HepG2 (cell line): ENCODE measurements around the gene CHL1. TPM values are rescaled to one million over a fixed set of nuclear protein-coding genes. Genes with fewer than 3 reads are reported as not detected.

ENCODE experiments used
- ATAC-seq: fragments of 200-7000 bp; cut with Tn5 transposase; 3 replicates; pipeline ENCODE4 v1.9.1; 2020; ENCODE audit warnings: mild to moderate bottlenecking, moderate library complexity
- BruUV-seq: library from RNA; stranded (reverse); fragments of 400-500 nt; replicated peaks from 2 replicates; lab custom pipeline; 2021; lab: Mats Ljungman, UMichigan
- CTCF ChIA-PET: fragments of 300-600 bp; formaldehyde crosslinking; extraction: SDS; loops from one replicate; lab custom pipeline; 2021; ENCODE audit warnings: low total read pairs, inconsistent platforms, low intra/inter-chr PET ratio; lab: Yijun Ruan, JAX
- POLR2A ChIA-PET: fragments of 350-600 bp; sonication (Branson Sonifier 250); formaldehyde crosslinking; loops from one replicate; lab custom pipeline; 2020; ENCODE audit warnings: antibody characterized with exemption, inconsistent platforms; lab: Yijun Ruan, JAX
- DNase-seq: peaks from one replicate; pipeline ENCODE4 v3.0.0-alpha.2; 2015; ENCODE audit warnings: low spot score
- FAIRE-seq: peaks from 3 replicates; lab custom pipeline; 2011; peaks lifted over from hg19 to GRCh38; lab: Jason Lieb, UNC
- H2AFZ ChIP-seq: one replicate; pipeline ENCODE4 v1.6.1; 2011; ENCODE audit warnings: low read length, inconsistent platforms
- H3K27ac ChIP-seq: fragments of 300-600 bp; 3 replicates; pipeline ENCODE4 v1.8.0; 2011; ENCODE audit warnings: mixed run types, mild to moderate bottlenecking, mixed read lengths, low read length, inconsistent platforms; ENCODE audit not compliant: insufficient read depth; ENCODE audit errors: extremely low read length
- H3K27me3 ChIP-seq, 2 experiments: fragments of 200-600 bp in 1 of 2; 2 replicates in 1 of 2; 3 replicates in 1 of 2; pipeline versions ENCODE4 v1.6.0 to v1.8.0; 2011; ENCODE audit warnings: low read length in 2 of 2, mild to moderate bottlenecking in 2 of 2, moderate library complexity in 2 of 2, inconsistent platforms in 1 of 2; ENCODE audit not compliant: insufficient read depth in 2 of 2, control insufficient read depth in 1 of 2
- H3K36me3 ChIP-seq, 2 experiments: fragments of 200-600 bp in 1 of 2; replicated peaks in 1 of 2; 2 replicates in 1 of 2; 3 replicates in 1 of 2; pipeline versions ENCODE4 v1.5.1 to v1.8.0; 2011; ENCODE audit warnings: low read length in 2 of 2, inconsistent platforms in 1 of 2; ENCODE audit not compliant: insufficient read depth in 2 of 2, control insufficient read depth in 1 of 2
- H3K4me1 ChIP-seq: 2 replicates; pipeline ENCODE4 v1.5.1; 2012; ENCODE audit warnings: low read length, inconsistent platforms; ENCODE audit not compliant: insufficient read depth
- H3K4me2 ChIP-seq: 2 replicates; pipeline ENCODE4 v1.6.0; 2011; ENCODE audit warnings: low read depth, low read length, inconsistent platforms
- H3K4me3 ChIP-seq, 3 experiments: fragments of 200-600 bp in 1 of 3; sonication (generic), shearing (Covaris generic) in 1 of 3; replicated peaks in 1 of 3; 2 replicates each; pipeline ENCODE4 v1.5.1; 2011 to 2016; ENCODE audit warnings: low read length in 3 of 3, inconsistent platforms in 2 of 3, low read depth in 2 of 3, mild to moderate bottlenecking in 2 of 3, control low read depth in 1 of 3, mixed read lengths in 1 of 3; ENCODE audit not compliant: insufficient read depth in 1 of 3
- H3K79me2 ChIP-seq: one replicate; pipeline ENCODE4 v1.6.1; 2011; ENCODE audit warnings: low read length, inconsistent platforms; ENCODE audit not compliant: insufficient read depth
- H3K9ac ChIP-seq: 2 replicates; pipeline ENCODE4 v1.6.0; 2011; ENCODE audit warnings: mild to moderate bottlenecking, low read depth, low read length, inconsistent platforms; ENCODE audit not compliant: insufficient read depth
- H3K9me3 ChIP-seq: 2 replicates; pipeline ENCODE4 v1.5.1; 2012; ENCODE audit warnings: mild to moderate bottlenecking, low read length
- H4K20me1 ChIP-seq: 2 replicates; pipeline ENCODE4 v1.6.0; 2011; ENCODE audit warnings: inconsistent platforms, mild to moderate bottlenecking, low read length, moderate library complexity; ENCODE audit not compliant: insufficient read depth
- ARNT2 ChIP-seq: sonication (generic); formaldehyde crosslinking; IDR thresholded peaks from 2 replicates; pipeline ENCODE4 v1.8.0; 2022; ENCODE audit warnings: mild to moderate bottlenecking, low read depth, missing genetic modification reagents, moderate library complexity
- BCL6 ChIP-seq: IDR thresholded peaks from 2 replicates; pipeline ENCODE4 v1.6.1; 2016; ENCODE audit warnings: missing genetic modification reagents, missing compliant biosample characterization
- FOSL1 ChIP-seq: sonication (generic); formaldehyde crosslinking; IDR thresholded peaks from 2 replicates; pipeline ENCODE4 v1.9.0; 2021; ENCODE audit warnings: missing genetic modification reagents, borderline replicate concordance
- GATAD1 ChIP-seq: IDR thresholded peaks from 2 replicates; pipeline ENCODE4 v1.6.1; 2016; ENCODE audit warnings: missing genetic modification reagents, missing compliant biosample characterization
- HOXA7 ChIP-seq: sonication (generic); formaldehyde crosslinking; IDR thresholded peaks from 2 replicates; pipeline ENCODE4 v1.8.1; 2022; ENCODE audit warnings: mild to moderate bottlenecking, missing genetic modification reagents, moderate library complexity
- MAF1 ChIP-seq: sonication (generic); formaldehyde crosslinking; IDR thresholded peaks from 2 replicates; pipeline ENCODE4 v1.5.0; 2020; ENCODE audit warnings: missing genetic modification reagents, borderline replicate concordance
- NCOR1 ChIP-seq: fragments of 200-600 bp; sonication (generic); IDR thresholded peaks from 2 replicates; pipeline ENCODE4 v1.7.0; 2017; ENCODE audit warnings: antibody characterized with exemption, low read length, borderline replicate concordance
- NFIC ChIP-seq: IDR thresholded peaks from 2 replicates; pipeline ENCODE4 v1.6.1; 2012; ENCODE audit warnings: mild to moderate bottlenecking, low read length, inconsistent platforms
- PRMT3 ChIP-seq: sonication (generic); formaldehyde crosslinking; IDR thresholded peaks from 2 replicates; pipeline ENCODE4 v1.8.1; 2022; ENCODE audit warnings: low read depth, mild to moderate bottlenecking, moderate library complexity, missing genetic modification reagents, borderline replicate concordance
- SP140L ChIP-seq: sonication (generic); formaldehyde crosslinking; IDR thresholded peaks from 2 replicates; pipeline ENCODE4 v1.4.0; 2020; ENCODE audit warnings: missing genetic modification reagents, borderline replicate concordance
- ZNF230 ChIP-seq: sonication (generic); formaldehyde crosslinking; IDR thresholded peaks from 2 replicates; pipeline ENCODE4 v1.4.0; 2020; ENCODE audit warnings: mild to moderate bottlenecking, missing genetic modification reagents
- ZNF562 ChIP-seq: sonication (generic); formaldehyde crosslinking; IDR thresholded peaks from 2 replicates; pipeline ENCODE4 v1.8.0; 2022; ENCODE audit warnings: missing genetic modification reagents, borderline replicate concordance
- ZNF589 ChIP-seq: sonication (generic); formaldehyde crosslinking; conservative IDR thresholded peaks from 2 replicates; pipeline ENCODE4 v1.8.0; 2022; ENCODE audit warnings: mild to moderate bottlenecking, moderate library complexity, missing genetic modification reagents
- ZNF749 ChIP-seq: sonication (generic); formaldehyde crosslinking; IDR thresholded peaks from 2 replicates; pipeline ENCODE4 v1.8.0; 2022; ENCODE audit warnings: mild to moderate bottlenecking, missing genetic modification reagents, moderate library complexity, borderline replicate concordance
- WGBS: methylation state at CpG from one replicate; pipeline ENCODE4 v1.1.6; 2017; ENCODE audit warnings: low lambda C conversion rate; 5-methylcytosine and 5-hydroxymethylcytosine counted together
- in situ Hi-C: cut with HindIII; loops from 2 replicates; pipeline ENCODE4 v1.10.0; 2017; ENCODE audit warnings: low pct_unique_long_range_greater_than_20kb; ENCODE audit not compliant: extremely low pct_ligation_motif_present
- intact Hi-C: fragments of 100-400 bp; cut with micrococcal nuclease; formaldehyde crosslinking; loops from one replicate; pipeline ENCODE4 v1.10.0; 2022; ENCODE audit not compliant: unreplicated experiment
- polyA plus RNA-seq, 8 experiments: library from polyadenylated mRNA; depleted of rRNA in 3 of 8; stranded (reverse) in 7 of 8; unstranded in 1 of 8; fragments of >200 nt; fragmentation: Illumina TruSeq in 4 of 8; extraction: Trizol in 4 of 8; gene quantifications; 2 replicates each; pipeline versions ENCODE4 v1.2.1 to v1.2.3, GENCODE V29; 2011 to 2016; ENCODE audit warnings: low read depth in 4 of 8, missing spikeins in 1 of 8, mixed read lengths in 1 of 8; ENCODE audit not compliant: insufficient read depth in 1 of 8
- total RNA-seq, 5 experiments: library from RNA; depleted of rRNA; stranded (reverse); fragments of >200 nt; fragmentation: Illumina TruSeq; extraction: Trizol; gene quantifications; 2 replicates each; pipeline ENCODE4 v1.2.3, GENCODE V29; 2016; ENCODE audit warnings: low read depth in 1 of 5
- TF ChIP-seq, protein P1 (sequence below): sonication (generic); formaldehyde crosslinking; IDR thresholded peaks from 2 replicates; pipeline ENCODE4 v1.5.1; 2020; ENCODE audit warnings: missing genetic modification reagents, mild to moderate bottlenecking, borderline replicate concordance
- TF ChIP-seq, protein P2 (sequence below): sonication (generic); formaldehyde crosslinking; IDR thresholded peaks from 2 replicates; pipeline ENCODE4 v1.5.0; 2020; ENCODE audit warnings: missing genetic modification reagents

CHL1 gene
- total and polyA plus RNA-seq, 2 of the 13 experiments (the other 11 are each of a cell fraction or from before 2014, with no cell fraction given): not detected

DNA sequence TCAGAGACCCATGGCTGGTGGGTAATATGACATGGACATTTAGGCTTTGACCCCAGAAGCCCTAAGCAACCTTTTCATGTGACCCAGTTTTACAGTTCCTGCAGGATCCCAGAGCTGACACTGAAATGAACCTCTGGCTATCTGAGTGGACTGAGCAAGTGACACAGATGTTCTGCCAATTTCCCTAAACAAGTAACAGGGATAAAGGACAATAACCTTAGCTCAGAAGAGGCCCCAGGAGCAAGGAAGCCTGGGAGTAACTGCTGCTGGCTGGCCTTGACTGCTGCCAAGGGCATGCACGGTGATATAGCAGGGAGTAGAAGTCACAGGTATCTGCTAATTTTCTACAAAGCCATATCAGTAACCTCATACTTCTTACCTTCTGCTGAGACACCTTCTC is 177.9 kb downstream of the CHL1 start:
- TF ChIP-seq, protein P1, sequence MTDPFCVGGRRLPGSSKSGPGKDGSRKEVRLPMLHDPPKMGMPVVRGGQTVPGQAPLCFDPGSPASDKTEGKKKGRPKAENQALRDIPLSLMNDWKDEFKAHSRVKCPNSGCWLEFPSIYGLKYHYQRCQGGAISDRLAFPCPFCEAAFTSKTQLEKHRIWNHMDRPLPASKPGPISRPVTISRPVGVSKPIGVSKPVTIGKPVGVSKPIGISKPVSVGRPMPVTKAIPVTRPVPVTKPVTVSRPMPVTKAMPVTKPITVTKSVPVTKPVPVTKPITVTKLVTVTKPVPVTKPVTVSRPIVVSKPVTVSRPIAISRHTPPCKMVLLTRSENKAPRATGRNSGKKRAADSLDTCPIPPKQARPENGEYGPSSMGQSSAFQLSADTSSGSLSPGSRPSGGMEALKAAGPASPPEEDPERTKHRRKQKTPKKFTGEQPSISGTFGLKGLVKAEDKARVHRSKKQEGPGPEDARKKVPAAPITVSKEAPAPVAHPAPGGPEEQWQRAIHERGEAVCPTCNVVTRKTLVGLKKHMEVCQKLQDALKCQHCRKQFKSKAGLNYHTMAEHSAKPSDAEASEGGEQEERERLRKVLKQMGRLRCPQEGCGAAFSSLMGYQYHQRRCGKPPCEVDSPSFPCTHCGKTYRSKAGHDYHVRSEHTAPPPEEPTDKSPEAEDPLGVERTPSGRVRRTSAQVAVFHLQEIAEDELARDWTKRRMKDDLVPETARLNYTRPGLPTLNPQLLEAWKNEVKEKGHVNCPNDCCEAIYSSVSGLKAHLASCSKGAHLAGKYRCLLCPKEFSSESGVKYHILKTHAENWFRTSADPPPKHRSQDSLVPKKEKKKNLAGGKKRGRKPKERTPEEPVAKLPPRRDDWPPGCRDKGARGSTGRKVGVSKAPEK (CRISPR knock-in tag): no peak
- TF ChIP-seq FOSL1 (CRISPR knock-in tag) (no peak), NCOR1 (no peak), ZNF230 (CRISPR knock-in tag) (no peak), ARNT2 (no peak), GATAD1 (no peak), MAF1 (CRISPR knock-in tag) (no peak), ZNF589 (CRISPR knock-in tag) (no peak), ZNF749 (no peak), NFIC (no peak), ZNF562 (CRISPR knock-in tag) (no peak), HOXA7 (CRISPR knock-in tag) (no peak), BCL6 (CRISPR knock-in tag) (no peak), PRMT3 (no peak), SP140L (CRISPR knock-in tag) (no peak)
- TF ChIP-seq, protein P2, sequence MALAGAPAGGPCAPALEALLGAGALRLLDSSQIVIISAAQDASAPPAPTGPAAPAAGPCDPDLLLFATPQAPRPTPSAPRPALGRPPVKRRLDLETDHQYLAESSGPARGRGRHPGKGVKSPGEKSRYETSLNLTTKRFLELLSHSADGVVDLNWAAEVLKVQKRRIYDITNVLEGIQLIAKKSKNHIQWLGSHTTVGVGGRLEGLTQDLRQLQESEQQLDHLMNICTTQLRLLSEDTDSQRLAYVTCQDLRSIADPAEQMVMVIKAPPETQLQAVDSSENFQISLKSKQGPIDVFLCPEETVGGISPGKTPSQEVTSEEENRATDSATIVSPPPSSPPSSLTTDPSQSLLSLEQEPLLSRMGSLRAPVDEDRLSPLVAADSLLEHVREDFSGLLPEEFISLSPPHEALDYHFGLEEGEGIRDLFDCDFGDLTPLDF (CRISPR knock-in tag): no peak
- CTCF ChIA-PET: no interaction called here
- in situ Hi-C loops (no loop called here), intact Hi-C loops (no loop called here)
- no peak overlapping the region for H2AFZ ChIP-seq
- ATAC-seq (no peak), FAIRE-seq (no peak), DNase-seq (no peak)
- H3K27me3 ChIP-seq: no peaks in the 10 kb centered on the region; a peak in 1 of 5 replicates
- H3K9ac ChIP-seq: no peak overlapping the region
- no peaks in the 10 kb centered on the region for H3K4me1 ChIP-seq
- BruUV-seq: no TSS peak
- 0% methylated on average over 1 of the region's 1 CpG for WGBS
- no peak overlapping the region for H3K27ac ChIP-seq
- H4K20me1 ChIP-seq: no peaks in the 10 kb centered on the region
- no peaks in the 10 kb centered on the region for H3K9me3 ChIP-seq
- H3K4me3 ChIP-seq: no peak overlapping the region
- POLR2A ChIA-PET: no interaction called here
- no peaks in the 10 kb centered on the region for H3K79me2 ChIP-seq
- H3K4me2 ChIP-seq: no peak overlapping the region
- H3K36me3 ChIP-seq: no peaks in the 10 kb centered on the region
